Activated CD8-positive, alpha-beta T cell treated with anti-CD3 and anti-CD28 coated beads for 36 hours (primary cell): ENCODE measurements around the gene ERICH3. TPM values are rescaled to one million over a fixed set of nuclear protein-coding genes. Genes with fewer than 3 reads are reported as not detected.

Experiments
- ATAC-seq: fragments of 200-7000 bp; cut with Tn5 transposase; one replicate; pipeline ENCODE4 v1.10.0; 2021; ENCODE audit warnings: mild to moderate bottlenecking, moderate library complexity
- CTCF ChIA-PET: fragments of 350-600 bp; sonication (Branson Sonifier 250); formaldehyde crosslinking; loops from one replicate; lab custom pipeline; 2021; ENCODE audit warnings: antibody characterized with exemption; lab: Charles Lee
- POLR2A ChIA-PET: fragments of 350-600 bp; sonication (Branson Sonifier 250); formaldehyde crosslinking; loops from one replicate; lab custom pipeline; 2021; ENCODE audit warnings: antibody characterized with exemption; lab: Charles Lee
- DNase-seq: peaks from one replicate; pipeline ENCODE4 v3.0.0-alpha.2; 2020
- H3K27ac Mint-ChIP-seq: one replicate; pipeline ENCODE4 v1.8.0; 2021; ENCODE audit warnings: mild to moderate bottlenecking, mixed read lengths
- H3K27me3 Mint-ChIP-seq: one replicate; pipeline ENCODE4 v1.8.0; 2021; ENCODE audit warnings: mixed read lengths
- H3K36me3 Mint-ChIP-seq: one replicate; pipeline ENCODE4 v1.8.0; 2021; ENCODE audit warnings: low read depth, mixed read lengths
- H3K4me1 Mint-ChIP-seq: one replicate; pipeline ENCODE4 v1.8.0; 2021; ENCODE audit warnings: low read depth, mixed read lengths
- H3K4me3 Mint-ChIP-seq: one replicate; pipeline ENCODE4 v1.8.0; 2021; ENCODE audit warnings: mild to moderate bottlenecking, moderate library complexity, mixed read lengths
- H3K9me3 Mint-ChIP-seq: one replicate; pipeline ENCODE4 v1.8.0; 2021; ENCODE audit warnings: mixed read lengths
- intact Hi-C: fragments of 100-400 bp; cut with micrococcal nuclease; formaldehyde crosslinking; loops from one replicate; pipeline ENCODE4 v1.10.0; 2022
- total RNA-seq, 2 experiments: library from RNA; stranded (reverse); gene quantifications; one replicate each; pipeline ENCODE4 v1.2.3, GENCODE V29; 2021
- TF ChIP-seq, protein P1 (sequence below): fragments of 200-600 bp; IDR thresholded peaks from one replicate; pipeline ENCODE4 v1.8.0; 2022; ENCODE audit warnings: antibody characterized with exemption, mild to moderate bottlenecking

Gene ERICH3
- total RNA-seq, 2 experiments from 2014 or later = not detected

DNA sequence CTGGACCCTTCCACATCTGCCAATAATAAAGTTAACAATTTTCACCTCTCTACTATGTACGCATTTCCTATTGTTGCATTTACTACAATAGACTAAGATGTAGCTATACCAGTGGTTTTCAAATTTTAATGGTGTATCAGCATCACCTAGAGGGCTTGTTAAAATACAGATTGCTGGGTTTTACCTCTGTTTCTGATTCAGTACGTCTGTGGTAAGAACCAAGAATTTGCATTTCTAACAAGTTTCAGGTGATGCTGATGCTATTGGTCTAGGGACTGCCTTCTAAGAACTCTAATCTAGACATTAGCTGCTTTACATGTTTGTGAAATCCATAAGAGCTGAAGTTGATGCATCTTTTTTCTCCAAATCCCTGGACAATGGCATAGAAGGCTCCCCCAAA, 59.7 kb downstream of the ERICH3 start:
- TF ChIP-seq, protein P1, sequence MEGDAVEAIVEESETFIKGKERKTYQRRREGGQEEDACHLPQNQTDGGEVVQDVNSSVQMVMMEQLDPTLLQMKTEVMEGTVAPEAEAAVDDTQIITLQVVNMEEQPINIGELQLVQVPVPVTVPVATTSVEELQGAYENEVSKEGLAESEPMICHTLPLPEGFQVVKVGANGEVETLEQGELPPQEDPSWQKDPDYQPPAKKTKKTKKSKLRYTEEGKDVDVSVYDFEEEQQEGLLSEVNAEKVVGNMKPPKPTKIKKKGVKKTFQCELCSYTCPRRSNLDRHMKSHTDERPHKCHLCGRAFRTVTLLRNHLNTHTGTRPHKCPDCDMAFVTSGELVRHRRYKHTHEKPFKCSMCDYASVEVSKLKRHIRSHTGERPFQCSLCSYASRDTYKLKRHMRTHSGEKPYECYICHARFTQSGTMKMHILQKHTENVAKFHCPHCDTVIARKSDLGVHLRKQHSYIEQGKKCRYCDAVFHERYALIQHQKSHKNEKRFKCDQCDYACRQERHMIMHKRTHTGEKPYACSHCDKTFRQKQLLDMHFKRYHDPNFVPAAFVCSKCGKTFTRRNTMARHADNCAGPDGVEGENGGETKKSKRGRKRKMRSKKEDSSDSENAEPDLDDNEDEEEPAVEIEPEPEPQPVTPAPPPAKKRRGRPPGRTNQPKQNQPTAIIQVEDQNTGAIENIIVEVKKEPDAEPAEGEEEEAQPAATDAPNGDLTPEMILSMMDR = no peak
- no peaks in the 10 kb centered on the region for H3K4me1 Mint-ChIP-seq

DNA sequence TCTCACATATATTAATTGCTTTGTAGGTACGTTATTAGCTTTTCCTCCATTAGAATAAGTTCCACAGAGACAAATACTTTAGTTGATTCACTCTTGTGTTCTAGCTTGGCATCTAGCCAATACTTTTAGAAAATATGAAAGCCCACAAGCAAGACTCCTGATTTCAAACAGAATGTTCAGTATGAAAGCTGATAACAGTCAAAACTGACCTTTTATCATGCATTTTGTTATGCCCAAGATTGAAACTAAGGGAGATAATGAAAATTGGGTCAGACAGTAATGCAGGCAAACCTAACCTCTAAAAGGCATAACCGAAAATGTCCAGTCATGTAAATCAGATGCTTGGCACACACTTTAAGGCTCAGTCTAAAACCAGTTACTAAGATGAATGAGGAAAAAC, 61.7 kb downstream of the ERICH3 start:
- TF ChIP-seq, protein P1 = no peak
- Mint-ChIP-seq H3K27ac (no peak overlapping the region), H3K9me3 (no peaks in the 10 kb centered on the region), H3K4me1 (no peaks in the 10 kb centered on the region), H3K36me3 (no peaks in the 10 kb centered on the region), H3K27me3 (no peaks in the 10 kb centered on the region), H3K4me3 (no peak overlapping the region)
- ATAC-seq = no peak
- DNase-seq = no peak
- CTCF ChIA-PET = no interaction called here
- intact Hi-C loops = no loop called here
- POLR2A ChIA-PET = no interaction called here

More for the DNA sequence above, 59.7 kb downstream of the ERICH3 start:
- ATAC-seq = no peak
- Mint-ChIP-seq H3K27ac (no peak overlapping the region), H3K4me3 (no peak overlapping the region), H3K36me3 (no peaks in the 10 kb centered on the region), H3K9me3 (no peaks in the 10 kb centered on the region), H3K27me3 (no peaks in the 10 kb centered on the region)
- no peak for DNase-seq
- intact Hi-C loops = no loop called here
- POLR2A ChIA-PET = no interaction called here
- CTCF ChIA-PET = no interaction called here

DNA sequence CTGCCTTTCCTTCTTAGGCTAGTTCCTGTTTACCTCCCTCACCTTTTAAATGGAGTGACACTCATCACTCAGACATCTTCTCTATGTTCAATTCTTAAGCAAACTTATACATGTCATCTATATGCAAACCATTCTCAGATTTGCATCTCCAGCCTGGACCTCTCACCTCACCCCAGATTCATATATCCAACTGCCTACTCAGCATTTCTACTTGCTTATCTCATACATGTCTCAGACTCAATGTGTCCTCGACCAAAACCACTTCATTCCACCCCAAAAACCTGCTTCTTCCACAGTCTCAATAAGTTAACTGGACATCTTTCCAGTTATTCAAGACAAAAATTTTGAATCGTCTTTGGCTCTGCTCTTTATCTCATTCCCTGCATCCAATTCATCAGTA, 62.6 kb downstream of the ERICH3 start:
- intact Hi-C loops = no loop called here
- no peaks in the 10 kb centered on the region for H3K4me1 Mint-ChIP-seq
- ChIA-PET POLR2A (no interaction called here), CTCF (interaction anchor here (0.9 kb wide), 1 partner anchor 79 kb away, joined by 3 read pairs; no protein-coding TSS in a partner anchor)
- TF ChIP-seq, protein P1 = no peak
- no peak overlapping the region for H3K4me3 Mint-ChIP-seq
- H3K36me3 Mint-ChIP-seq = no peaks in the 10 kb centered on the region
- H3K27me3 Mint-ChIP-seq = no peaks in the 10 kb centered on the region
- ATAC-seq (no peak), DNase-seq (no peak)
- no peak overlapping the region for H3K27ac Mint-ChIP-seq
- H3K9me3 Mint-ChIP-seq = no peaks in the 10 kb centered on the region

DNA sequence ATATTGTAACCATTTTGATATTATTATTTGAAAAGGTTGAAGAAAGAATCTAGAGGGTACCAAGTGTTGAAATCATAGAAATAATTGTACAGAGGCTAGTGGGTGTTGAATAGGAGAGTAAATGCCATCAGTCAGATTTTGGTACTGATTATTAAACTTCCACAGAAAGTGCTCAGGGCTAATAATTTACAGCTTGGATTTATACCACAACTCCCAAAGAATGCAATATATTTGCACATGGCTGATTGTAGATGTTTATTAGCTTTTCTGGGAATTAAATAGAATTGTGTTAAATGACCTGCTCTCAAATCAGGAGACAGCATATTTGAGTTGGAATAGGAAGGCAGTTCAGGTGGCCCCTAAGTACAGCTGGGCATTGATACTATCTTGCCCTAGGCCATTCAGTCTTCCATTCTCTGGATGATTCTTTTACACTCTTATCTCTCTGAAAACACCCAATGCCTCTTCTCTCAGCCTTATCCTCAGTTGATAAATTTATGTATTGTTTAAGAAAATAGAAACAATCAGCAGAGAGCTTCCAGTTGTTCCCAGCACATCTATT, 63.7 kb downstream of the ERICH3 start:
- ATAC-seq (no peak), DNase-seq (no peak)
- TF ChIP-seq, protein P1 = no peak
- Mint-ChIP-seq H3K36me3 (no peaks in the 10 kb centered on the region), H3K27ac (no peak overlapping the region), H3K4me3 (no peak overlapping the region), H3K4me1 (no peaks in the 10 kb centered on the region), H3K27me3 (no peaks in the 10 kb centered on the region), H3K9me3 (no peaks in the 10 kb centered on the region)
- CTCF ChIA-PET = no interaction called here
- intact Hi-C loops = no loop called here
- POLR2A ChIA-PET = no interaction called here

DNA sequence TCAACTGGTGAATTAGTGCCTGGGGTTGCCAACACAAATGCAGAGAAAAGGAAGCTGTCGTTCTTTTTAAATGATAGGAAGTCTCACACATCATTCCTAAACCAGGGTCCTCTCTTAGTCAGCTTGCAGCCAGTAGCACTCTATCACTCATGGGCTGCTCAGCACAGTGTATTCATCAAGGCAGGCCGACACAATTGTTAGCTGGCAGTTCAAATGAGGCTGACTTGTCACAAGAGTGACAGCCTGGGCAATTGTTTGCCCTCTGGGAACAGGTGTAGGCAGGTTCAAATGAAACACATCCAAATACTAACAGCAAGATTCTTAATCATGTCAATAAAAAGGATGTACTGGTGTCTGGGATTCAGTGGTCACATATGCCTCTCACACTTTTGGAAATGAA, 76.9 kb downstream of the ERICH3 start:
- Mint-ChIP-seq H3K27me3 (peaks cover 8% of the 10 kb centered on the region), H3K9me3 (no peaks in the 10 kb centered on the region), H3K36me3 (no peaks in the 10 kb centered on the region), H3K4me3 (no peak overlapping the region), H3K27ac (no peak overlapping the region), H3K4me1 (no peaks in the 10 kb centered on the region)
- DNase-seq (no peak), ATAC-seq (no peak)
- TF ChIP-seq, protein P1 = no peak
- ChIA-PET CTCF (no interaction called here), POLR2A (no interaction called here)
- intact Hi-C loops = no loop called here
